ENCODE results near the gene NTSR1. TPM values are rescaled to one million over a fixed set of nuclear protein-coding genes. Genes with fewer than 3 reads are reported as not detected.

The NTSR1 gene
- total and polyA plus RNA-seq, 4 donors: 0.02 to 3.7 (median 0.76) TPM

DNA sequence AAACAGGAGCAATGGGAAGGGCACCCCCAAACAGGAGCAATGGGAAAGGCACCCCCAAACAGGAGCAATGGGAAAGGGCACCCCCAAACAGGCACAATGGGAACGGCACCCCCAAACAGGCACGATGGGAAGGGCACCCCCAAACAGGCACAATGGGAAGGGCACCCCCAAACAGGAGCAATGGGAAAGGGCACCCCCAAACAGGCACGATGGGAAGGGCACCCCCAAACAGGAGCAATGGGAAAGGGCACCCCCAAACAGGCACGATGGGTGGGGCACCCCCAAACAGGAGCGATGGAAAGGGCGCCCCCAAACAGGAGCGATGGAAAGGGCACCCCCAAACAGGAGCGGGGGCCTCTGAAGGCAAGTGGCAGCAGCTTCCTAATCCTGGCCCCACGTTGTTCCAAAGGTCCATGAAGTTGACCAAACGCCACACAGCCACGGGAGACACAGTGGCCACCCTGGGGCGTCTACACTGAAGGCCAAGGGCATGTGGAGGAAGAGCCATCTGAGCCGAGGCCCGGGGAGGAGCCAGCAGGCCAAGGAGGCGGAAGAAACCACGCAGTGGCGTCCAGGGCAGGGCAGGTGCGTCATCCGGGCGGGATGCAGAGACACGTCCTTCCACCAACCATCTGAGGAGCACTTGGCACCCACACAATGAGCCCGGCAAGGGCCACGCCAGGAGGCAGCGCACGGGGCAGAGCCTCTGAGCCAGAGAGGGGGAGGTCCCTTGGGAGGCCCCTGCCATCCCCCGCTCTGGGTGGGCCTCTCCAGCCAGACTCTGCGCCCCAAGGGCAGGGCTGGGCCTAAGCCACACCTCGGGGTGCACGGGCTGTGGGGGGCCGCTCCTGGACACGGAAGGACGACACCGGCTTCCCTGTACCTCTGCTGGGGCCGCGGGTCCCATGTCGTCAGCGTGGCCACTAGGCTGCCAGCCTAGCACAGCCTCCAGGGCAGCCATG is 21.5 kb upstream of the NTSR1 start:
- H3K9me3 ChIP-seq (ENCODE audit: control insufficient read depth in 4 of 4, insufficient read depth in 3 of 4, low read length in 3 of 4): no peaks in the 10 kb centered on the region
- H3K4me1 ChIP-seq (ENCODE audit: control insufficient read depth in 5 of 5, insufficient read depth in 5 of 5, low read length in 5 of 5): no peaks in the 10 kb centered on the region
- H3K4me3 ChIP-seq: no peak overlapping the region
- no peak overlapping the region for H3K27ac ChIP-seq (ENCODE audit: low read depth in 1 of 2, low read length in 1 of 2)
- H3K9ac ChIP-seq (ENCODE audit: insufficient read depth in 1 of 2, low read length in 2 of 2): no peak overlapping the region
- WGBS, 2 donors: 91 to 93% methylated on average over 34 to 37 of the region's 37 CpGs
- TF ChIP-seq, protein P1, sequence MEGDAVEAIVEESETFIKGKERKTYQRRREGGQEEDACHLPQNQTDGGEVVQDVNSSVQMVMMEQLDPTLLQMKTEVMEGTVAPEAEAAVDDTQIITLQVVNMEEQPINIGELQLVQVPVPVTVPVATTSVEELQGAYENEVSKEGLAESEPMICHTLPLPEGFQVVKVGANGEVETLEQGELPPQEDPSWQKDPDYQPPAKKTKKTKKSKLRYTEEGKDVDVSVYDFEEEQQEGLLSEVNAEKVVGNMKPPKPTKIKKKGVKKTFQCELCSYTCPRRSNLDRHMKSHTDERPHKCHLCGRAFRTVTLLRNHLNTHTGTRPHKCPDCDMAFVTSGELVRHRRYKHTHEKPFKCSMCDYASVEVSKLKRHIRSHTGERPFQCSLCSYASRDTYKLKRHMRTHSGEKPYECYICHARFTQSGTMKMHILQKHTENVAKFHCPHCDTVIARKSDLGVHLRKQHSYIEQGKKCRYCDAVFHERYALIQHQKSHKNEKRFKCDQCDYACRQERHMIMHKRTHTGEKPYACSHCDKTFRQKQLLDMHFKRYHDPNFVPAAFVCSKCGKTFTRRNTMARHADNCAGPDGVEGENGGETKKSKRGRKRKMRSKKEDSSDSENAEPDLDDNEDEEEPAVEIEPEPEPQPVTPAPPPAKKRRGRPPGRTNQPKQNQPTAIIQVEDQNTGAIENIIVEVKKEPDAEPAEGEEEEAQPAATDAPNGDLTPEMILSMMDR (IDR thresholded peaks at IDR 0.05; ENCODE audit: control extremely low read depth, extremely low read depth): no peak
- DNase-seq (no peak), ATAC-seq (ENCODE audit: insufficient read depth, low FRiP score) (no peak)
- peaks cover 0 to 2% (median 0%) of the 10 kb centered on the region in 4 donors for H3K36me3 ChIP-seq (ENCODE audit: control insufficient read depth in 4 of 4, insufficient read depth in 4 of 4, low read length in 4 of 4)
- H3K27me3 ChIP-seq (ENCODE audit: control insufficient read depth in 3 of 3, insufficient read depth in 3 of 3, low read length in 2 of 3): peaks cover 5 to 16% (median 10%) of the 10 kb centered on the region in 3 donors

DNA sequence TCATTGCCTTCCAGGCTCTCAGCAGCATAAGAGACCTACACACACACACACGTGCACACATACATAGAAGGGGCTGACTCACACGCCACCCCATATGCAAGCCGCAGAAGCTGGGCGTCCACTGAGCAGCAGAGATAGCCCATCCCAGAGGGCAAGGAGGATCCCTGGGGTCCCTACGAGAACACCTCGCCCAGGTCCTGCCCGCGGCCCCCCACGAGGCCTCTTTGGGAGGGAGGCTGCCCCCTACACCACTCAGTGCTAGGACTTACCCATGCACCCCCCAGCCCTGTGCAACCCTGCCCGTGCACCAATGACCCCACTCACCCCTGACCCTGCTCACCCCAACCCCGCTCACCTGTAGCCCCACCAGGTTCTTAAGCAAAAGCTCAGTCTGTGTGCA is 20.6 kb upstream of the NTSR1 start:
- Histone ChIP-seq H3K27ac (ENCODE audit: low read depth in 1 of 2, low read length in 1 of 2) (no peak overlapping the region), H3K27me3 (ENCODE audit: control insufficient read depth in 3 of 3, insufficient read depth in 3 of 3, low read length in 2 of 3) (peaks cover 7 to 14% (median 10%) of the 10 kb centered on the region in 3 donors), H3K4me3 (no peak overlapping the region), H3K4me1 (ENCODE audit: control insufficient read depth in 5 of 5, insufficient read depth in 5 of 5, low read length in 5 of 5) (no peaks in the 10 kb centered on the region), H3K9ac (ENCODE audit: insufficient read depth in 1 of 2, low read length in 2 of 2) (no peak overlapping the region), H3K9me3 (ENCODE audit: control insufficient read depth in 4 of 4, insufficient read depth in 3 of 4, low read length in 3 of 4) (no peaks in the 10 kb centered on the region), H3K36me3 (ENCODE audit: control insufficient read depth in 4 of 4, insufficient read depth in 4 of 4, low read length in 4 of 4) (peaks cover 0 to 2% (median 0%) of the 10 kb centered on the region in 4 donors)
- TF ChIP-seq, protein P1 (IDR thresholded peaks at IDR 0.05; ENCODE audit: control extremely low read depth, extremely low read depth): no peak
- WGBS, 2 donors: 87 to 95% methylated on average over 11 of the region's 11 CpGs
- no peak for ATAC-seq (ENCODE audit: insufficient read depth, low FRiP score)
- DNase-seq: no peak

DNA sequence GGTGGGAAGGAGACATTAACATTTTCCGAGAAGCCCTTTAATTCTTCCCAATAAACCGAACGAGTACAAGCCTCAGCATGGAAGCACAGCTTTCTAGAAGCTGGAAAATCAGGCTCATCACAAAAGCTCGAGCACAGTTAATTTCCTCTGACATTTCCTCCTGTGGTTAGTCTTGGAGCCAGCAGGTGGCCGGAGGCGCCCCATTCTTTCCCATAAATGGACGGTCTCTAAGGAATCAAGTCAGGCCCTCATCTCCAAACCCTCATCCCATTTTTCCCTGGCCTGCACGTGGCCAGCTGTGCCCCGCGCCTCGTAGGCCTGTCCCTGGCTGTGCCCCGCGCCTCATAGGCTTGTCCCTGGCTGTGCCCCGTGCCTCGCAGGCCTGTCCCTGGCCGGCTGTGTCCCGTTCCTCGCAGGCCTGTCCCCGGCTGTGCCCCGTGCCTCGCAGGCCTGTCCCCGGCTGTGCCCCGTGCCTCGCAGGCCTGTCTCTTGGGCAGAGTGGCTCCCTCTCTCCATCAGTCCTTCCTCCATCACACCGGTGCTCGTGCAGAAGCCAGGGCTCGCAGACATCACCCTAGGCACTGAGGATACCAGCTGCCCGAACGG is 19.7 kb upstream of the NTSR1 start:
- no peak overlapping the region for H3K9ac ChIP-seq (ENCODE audit: insufficient read depth in 1 of 2, low read length in 2 of 2)
- ATAC-seq (ENCODE audit: insufficient read depth, low FRiP score): no peak
- H3K9me3 ChIP-seq (ENCODE audit: control insufficient read depth in 4 of 4, insufficient read depth in 3 of 4, low read length in 3 of 4): no peaks in the 10 kb centered on the region
- no peak overlapping the region for H3K27ac ChIP-seq (ENCODE audit: low read depth in 1 of 2, low read length in 1 of 2)
- no peak overlapping the region for H3K4me3 ChIP-seq
- peaks cover 7 to 8% (median 8%) of the 10 kb centered on the region in 3 donors for H3K27me3 ChIP-seq (ENCODE audit: control insufficient read depth in 3 of 3, insufficient read depth in 3 of 3, low read length in 2 of 3)
- no peak for DNase-seq
- TF ChIP-seq, protein P1 (IDR thresholded peaks at IDR 0.05; ENCODE audit: control extremely low read depth, extremely low read depth): no peak
- WGBS, 2 donors: 73 to 79% methylated on average over 29 of the region's 29 CpGs
- no peaks in the 10 kb centered on the region for H3K4me1 ChIP-seq (ENCODE audit: control insufficient read depth in 5 of 5, insufficient read depth in 5 of 5, low read length in 5 of 5)
- H3K36me3 ChIP-seq (ENCODE audit: control insufficient read depth in 4 of 4, insufficient read depth in 4 of 4, low read length in 4 of 4): peaks cover 0 to 2% (median 0%) of the 10 kb centered on the region in 4 donors
